HG02642 (cell line): ENCODE data around the gene NCBP2.

Experiments
- ATAC-seq: cut with Tn5 transposase; IDR thresholded peaks from one replicate; pipeline ENCODE4 v1.9.1; 2021; ENCODE audit warnings: mild to moderate bottlenecking; ENCODE audit not compliant: unreplicated experiment, poor library complexity

The NCBP2 gene

DNA sequence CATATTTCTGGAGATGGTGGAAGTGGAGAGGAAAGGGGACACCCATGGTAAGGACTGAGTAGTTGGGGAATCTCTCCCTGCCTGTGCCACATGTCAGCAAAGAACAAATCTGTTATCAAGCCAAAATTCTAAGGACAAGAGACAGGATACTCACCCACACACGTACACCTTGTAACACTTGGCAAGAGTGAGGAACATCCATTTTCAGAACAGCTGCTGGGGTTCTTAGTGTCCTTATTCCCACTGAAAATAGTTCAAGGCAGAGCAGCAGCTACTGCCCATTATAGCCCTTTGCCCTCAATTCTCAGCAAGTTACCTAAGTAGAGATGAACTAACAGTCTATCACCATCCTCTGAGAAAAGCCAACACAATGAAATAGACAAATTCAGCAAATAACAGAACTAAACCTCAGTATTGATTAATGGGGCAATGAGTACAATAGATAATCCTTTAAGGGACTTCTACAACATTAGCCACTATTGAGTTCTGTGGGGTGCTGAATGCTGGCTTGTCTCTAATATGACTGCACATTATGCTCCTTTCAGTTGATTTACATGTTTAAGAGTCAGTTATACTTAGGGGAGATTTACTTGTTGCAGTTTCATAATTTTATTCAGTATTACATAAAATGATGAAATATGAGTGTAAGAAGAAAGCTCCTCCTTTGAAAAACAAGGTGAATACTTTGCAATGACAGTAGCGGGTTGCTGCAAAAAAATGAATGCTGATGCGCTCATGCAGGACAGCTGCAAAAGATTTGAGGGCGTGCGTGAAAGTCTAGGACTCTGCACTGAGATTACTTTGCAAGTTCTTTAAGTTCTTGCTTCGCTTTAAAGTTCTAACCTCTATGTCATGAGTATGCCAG, 52.3 kb downstream of the NCBP2 start:
- ATAC-seq = no peak

DNA sequence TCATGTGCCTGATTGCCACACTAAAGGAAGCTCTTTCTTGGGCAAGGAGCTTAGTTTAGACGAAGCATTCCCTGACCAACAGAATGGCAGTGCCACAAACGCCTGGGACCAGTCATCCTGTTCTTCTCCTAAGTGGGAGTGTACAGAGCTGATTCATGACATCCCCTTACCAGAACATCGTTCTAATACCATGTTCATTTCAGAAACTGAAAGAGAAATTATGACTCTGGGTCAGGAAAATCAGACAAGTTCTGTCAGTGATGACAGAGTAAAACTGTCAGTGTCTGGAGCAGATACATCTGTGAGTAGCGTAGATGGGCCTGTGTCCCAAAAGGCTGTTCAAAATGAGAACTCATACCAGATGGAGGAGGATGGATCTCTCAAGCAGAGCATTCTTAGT, 56.2 kb downstream of the NCBP2 start:
- ATAC-seq = no peak
